ENCODE results near the gene RRP8.

- TF ChIP-seq POLR2A (IDR thresholded peaks at IDR 0.05; ENCODE audit: low read depth, low read length), result no peak
- no peak for TF ChIP-seq POLR2AphosphoS5 (IDR thresholded peaks at IDR 0.05; ENCODE audit: low read depth, low read length)
- no peak for TF ChIP-seq TAF1 (IDR thresholded peaks at IDR 0.05; ENCODE audit: borderline replicate concordance, low read depth, low read length)
These were observed 23.8 kb upstream of the RRP8 start for GRCh38 chr11:6626971-6627761.
